Ecto neural progenitor cell (in vitro differentiated cells): Measurements from ENCODE around the gene TMED4.
A peak's percentile ranks its signal among the peaks of the same experiment; 100 is the strongest.

Experiments used
- DNase-seq: peaks from one replicate; pipeline ENCODE4 v3.0.0-alpha.2; 2018; ENCODE audit warnings: low spot score

Gene TMED4

DNA sequence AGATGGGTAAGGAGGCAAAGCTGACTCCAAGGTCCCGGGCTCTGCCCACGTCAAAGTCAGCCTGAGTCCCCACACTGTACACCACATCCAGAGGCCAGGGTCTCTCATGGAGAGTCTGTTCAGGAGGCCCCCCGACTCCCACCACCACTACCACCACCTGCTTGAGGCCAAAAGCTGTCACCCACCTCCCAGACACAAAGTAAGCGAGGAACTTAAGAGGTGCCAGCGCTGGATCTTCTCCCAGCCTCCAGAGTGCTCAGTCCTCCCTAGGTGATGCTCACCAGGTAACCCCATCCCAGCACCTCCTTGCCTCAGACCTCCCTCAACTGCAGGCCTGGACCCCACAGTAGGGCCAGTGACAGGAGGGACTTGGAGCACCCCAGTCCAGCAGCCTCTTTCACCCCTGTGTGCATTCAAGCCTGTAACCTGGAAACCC, 41.4 kb downstream of the TMED4 start:
- no peak for DNase-seq

DNA sequence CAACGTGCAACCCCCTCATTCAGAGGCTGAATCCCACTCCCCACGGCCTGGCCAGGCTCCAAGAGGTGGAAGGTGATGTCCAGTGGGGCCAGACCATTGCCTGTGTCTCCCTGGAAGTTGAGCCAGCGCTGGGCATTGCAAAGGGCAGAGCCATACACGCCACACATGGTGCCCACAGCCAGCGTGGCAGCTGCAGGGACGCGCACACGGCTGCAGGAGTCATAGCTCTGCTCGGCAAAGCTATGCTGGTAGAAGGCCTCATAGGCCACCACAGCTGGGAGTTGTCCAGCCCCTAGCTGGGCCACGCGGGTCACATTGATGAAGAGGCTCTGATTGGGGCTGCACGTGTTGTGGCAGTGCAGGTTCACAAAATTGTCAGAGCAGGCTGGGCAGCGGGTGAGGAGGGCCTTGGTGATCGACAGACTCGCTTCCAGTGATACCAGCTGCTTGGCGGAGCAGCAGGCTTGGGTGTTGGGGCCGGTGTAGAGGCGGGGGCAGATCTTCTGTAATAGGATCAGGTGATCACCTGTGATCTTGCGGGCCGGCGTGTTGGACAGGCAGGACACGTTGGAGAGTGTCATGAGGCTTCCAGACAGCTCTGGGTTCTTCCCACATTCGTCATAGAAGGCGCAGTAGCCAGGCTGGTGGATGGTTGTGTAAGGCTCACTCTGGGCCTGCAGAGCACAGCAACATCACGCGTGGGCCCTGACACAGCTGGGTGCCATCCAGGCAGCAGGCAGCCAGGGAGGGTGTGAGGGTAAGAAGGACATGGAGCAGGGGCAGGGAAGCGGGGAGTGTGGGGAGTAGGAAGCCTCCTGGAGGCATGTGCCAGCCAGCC, 42.1 kb downstream of the TMED4 start:
- peak; percentile 40 for DNase-seq

DNA sequence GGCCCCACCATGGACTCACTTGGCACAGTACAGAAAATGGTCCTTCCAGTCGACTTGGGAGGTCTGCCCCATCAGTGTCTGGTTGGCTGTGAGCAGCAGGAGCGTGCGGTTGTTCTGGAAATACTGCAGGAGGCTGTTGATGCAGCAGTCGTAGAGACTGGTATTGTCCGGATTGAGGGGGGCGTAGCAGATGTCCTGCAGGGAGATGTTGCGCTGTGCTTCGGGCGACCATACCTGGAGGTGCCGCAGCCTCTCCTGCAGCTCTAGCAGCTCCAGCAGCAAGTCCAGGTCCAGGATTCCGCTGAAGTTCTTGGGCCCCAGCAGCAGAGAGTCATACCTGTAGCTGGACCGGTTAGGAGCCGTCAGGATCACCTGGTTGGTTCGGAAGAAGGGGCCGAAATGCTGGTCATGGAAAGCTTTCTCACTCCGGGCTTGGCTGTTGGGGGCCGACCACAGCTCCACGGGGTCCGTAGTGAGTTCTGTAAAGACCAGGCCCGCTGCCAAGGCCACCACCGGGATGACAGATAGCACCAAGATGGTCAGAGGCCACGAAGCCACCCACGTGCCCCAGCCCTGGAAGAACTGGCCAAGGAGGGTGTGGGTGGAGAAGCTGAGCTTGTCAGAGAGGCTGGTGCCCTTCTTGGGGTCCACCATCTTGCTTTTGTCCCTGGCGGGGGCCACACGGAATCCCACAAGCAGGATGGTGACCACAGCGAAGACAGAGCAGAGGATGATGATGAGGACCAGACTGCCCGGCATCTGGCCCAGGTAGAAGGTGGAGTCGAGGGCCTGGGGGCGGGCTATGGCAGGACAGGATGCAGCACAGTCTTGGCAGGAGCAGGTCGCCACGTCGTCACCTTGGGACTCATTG, 43.0 kb downstream of the TMED4 start:
- DNase-seq = peak; percentile 19

DNA sequence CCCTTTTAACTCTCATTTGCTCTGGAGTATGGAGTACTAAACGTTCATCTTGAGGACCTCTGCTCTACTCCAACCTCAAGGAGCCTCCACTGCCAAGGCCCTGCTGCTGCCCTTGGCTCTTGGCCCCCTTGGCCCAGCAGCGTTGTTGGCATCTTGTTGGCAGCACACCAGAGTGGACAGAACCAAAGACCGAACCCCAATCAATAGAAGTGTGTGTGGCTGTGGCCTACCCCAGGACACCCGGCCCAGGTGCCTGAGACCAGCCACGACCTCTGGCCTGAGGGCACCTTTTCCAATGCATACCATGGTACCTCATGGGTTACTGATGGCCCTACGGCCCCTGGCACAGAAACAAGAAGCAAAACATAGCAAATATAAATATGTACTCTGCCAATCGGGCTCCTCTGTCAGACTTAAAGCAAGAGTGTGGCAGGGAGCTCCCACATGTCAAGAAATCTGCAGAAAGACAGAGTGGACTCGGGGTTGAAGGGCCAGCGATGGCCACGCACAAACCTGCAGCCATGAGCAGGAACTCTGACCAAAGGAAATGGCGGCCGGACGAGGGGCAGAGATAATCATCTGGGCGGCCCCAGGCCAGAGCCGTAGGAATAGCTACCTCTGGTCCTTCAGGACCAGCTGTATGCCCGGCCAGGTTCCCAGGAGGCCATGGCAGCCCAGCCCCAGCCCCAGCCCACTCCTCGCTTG, 43.8 kb downstream of the TMED4 start:
- DNase-seq = peak; percentile 32

DNA sequence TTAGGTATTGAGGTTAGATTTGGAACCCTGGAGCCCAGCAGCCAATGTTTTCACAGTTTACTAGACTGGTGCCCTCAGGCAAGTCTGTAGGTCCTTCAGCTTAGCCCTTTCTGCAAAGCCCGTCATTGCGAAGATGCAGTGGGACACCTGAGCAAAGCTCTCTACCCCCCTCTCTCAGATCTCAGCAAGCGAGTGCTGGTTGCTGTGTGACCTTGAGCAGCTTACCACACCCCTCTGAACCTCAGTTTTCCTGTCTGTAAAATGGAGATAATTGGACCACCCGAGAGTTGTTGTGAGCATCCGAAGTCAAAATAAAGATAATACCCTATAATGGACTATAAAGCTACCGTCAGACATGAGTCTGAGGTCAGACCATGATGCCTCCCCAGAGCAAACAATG, 44.6 kb downstream of the TMED4 start:
- peak; percentile 19 for DNase-seq

DNA sequence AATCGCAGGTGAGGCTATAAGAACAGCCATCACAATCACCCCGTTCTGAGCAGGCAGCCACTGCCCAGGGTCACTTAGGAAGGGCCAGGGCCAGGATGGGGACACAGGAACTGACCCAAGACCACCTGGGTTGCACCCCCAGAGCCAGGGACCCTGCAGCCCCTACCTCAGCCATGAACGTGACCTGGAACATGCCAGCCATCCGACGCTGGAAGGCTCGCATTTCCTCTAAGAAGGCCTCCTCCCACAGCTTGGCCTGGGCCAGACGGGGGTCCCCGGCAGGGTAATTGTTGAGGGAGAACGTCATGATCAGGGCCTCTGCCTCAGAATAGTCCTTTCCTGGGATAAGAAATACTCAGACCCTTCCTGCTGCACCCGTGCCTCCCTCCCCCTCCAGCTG, 45.9 kb downstream of the TMED4 start:
- peak; percentile 38 for DNase-seq

DNA sequence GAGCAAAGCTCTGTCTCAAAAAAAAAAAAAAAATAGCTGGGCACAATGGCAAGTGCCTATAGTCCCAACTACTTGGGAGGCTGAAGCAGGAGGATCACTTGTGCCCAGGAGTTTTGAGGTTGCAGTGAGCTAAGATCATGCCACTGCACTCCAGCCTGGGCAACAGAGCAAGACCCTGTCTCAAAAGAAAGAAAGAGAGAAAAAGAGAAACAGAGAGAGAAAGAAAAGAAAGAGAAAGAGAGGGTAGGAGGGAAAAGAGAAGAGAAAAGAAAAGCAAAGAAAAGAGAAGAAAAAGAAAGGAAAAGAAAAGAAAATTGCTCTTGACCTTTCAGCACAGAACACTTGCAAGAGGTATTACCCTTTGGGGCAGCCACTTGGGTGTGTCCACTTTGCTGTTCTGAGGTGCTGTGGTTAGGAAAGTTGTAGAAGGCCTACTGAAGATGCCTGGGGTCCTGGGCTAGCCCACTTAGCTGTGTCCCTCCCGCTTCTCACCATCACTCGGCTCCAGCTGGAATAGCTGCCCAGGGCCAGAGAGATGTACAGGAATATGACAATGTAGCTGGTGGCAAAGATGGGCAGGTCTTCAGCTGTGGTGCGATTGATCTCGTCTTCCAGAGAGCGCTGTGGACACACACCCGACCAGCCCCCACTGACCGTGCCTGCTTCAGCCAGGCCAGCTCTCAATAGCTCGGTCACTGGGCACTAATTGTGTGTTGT, 46.5 kb downstream of the TMED4 start:
- no peak for DNase-seq

DNA sequence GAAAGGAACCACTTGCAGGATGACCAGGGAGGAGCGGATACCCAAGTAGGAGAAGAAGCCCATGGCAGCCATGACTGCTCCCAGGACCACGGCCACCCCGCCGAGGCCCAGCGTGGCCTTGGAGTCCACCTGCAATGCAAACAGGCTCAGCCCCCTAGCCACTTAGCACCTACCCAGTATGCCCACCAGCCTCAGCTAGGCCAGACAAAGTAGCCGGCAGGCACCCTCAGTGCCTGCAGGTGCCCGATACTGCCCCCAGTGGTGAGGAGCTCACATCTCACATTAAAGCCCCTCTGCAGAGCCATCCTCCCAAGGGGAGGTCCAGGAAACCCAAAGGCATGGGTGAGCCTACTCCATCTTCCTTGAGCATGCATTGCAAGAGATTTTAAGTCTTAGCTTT, 47.5 kb downstream of the TMED4 start:
- peak; percentile 76 for DNase-seq

DNA sequence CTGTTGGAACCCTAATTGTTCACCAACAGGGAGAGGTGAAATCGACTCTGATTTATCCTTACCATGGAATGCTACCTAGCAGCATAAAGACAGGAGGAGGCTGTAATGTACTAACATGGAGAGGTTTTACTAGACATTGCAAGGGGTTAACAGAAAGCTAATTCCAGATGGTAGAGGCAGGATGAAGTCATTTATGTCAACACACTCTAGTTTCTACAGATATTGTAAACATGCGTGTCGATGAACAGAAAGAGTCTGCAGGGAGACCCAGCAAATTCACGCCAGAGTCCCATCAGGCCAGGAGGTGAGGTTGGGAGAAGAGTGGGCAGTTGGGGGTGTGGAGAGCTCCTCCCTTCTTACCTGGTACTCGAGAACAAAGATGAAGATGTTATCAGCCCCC, 47.9 kb downstream of the TMED4 start:
- DNase-seq = no peak

DNA sequence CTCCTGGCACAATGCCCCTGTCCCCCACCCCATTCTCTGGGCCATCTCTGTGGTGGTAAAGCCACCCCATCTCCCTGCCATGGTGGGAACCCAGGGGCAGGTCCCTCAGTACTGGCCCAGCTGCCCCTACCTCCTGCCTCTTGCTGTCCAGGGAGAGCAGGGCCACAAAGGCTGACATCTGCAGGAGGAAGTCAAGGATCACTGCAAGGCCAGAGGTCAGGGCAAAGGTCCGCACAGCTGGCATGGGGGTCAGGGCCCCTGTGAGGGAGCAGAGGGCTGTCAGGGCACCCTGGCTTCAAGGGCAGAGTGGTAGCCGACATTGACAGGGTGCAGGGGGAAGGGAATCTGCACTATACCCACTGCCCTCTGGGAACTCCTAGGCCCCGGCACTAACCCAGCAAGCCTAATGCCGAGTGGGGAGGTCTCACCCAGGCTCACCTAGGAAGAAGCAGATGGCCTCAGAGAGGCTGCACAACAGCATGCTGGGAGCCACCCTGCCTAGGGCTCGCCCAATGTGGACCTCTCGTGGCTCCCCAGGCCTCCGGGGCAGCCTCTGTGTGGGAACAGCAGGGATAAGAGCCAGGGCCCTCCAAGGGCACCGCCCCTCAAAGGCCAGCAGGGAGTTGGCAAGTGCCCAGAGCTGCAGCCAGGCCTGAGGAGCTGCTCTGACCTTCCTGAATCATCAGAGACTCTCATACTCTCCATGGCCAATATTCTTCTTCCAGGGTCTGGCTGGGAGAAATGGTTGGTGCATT, 48.6 kb downstream of the TMED4 start:
- DNase-seq = no peak

DNA sequence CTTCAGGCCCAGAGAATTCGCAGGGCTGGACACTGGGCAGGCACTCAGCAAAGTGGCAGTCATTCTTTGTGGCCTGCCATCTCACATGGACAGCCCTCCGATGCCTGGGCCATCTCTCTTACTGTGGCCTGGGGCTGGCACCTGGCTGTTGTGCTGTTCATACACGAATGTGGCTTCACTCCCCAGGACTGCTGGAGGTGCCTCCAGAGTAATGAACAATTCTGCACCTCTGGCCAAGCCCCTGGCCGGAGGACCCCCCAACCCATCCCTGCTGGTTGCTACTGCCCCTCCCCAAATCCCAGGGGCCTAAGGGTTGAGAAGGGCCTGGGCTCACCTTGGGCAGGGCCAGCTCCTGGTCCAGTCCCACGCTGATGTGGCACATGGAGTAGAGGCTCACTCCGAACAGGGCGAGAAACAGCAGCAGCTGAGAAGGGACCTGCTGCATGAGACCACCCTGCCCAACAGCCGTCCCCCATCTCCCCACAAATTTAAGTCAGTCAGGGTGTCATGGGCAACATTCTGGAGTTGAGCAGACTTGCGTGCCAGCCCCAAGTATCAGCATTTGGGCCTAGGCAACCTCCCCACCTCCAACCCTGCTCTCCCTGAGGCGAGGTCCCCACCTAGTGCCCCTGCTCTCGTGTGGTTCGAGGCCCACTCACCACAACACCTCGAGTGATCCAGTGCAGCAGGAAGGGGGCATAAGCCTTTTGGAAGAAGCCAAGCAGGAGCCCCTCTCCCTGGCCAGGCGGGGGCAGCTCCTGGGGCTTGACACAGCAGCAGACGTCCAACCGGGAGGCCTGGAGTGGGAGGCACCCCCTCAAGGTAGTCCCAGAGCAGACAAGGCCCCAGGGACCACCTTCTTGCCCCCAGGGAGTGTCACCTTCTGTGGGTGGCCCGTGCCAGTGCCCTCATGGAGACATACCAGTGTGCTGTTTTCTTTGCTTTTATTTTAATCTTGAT, 50.3 kb downstream of the TMED4 start:
- peak; percentile 35 for DNase-seq

DNA sequence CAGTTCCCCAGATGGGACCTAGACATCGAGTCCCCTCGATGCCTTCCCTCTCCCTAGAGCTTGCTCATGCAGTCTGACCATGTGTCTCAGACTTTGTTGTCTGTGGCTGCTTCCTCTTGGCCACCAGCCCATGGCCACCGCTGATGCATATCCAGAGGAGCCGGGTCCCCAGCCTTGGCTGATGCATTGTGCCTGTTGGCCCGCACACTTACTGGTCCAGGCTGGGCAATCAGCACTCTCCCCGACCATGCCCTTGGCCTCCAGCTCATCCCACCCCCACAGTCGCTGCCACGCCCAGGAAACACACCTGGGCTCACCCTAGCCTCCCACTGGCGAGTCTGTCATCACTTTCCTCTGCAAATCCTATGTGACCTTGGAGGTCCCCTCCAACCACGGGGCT, 51.0 kb downstream of the TMED4 start:
- peak; percentile 32 for DNase-seq
